Measurements from ENCODE around the gene INS. TPM values are rescaled to one million over a fixed set of nuclear protein-coding genes. Genes with fewer than 3 reads are reported as not detected.

The INS gene
- total and polyA plus RNA-seq, 2 donors (not counting 1 experiment from before 2014, with no cell fraction given): not detected

DNA sequence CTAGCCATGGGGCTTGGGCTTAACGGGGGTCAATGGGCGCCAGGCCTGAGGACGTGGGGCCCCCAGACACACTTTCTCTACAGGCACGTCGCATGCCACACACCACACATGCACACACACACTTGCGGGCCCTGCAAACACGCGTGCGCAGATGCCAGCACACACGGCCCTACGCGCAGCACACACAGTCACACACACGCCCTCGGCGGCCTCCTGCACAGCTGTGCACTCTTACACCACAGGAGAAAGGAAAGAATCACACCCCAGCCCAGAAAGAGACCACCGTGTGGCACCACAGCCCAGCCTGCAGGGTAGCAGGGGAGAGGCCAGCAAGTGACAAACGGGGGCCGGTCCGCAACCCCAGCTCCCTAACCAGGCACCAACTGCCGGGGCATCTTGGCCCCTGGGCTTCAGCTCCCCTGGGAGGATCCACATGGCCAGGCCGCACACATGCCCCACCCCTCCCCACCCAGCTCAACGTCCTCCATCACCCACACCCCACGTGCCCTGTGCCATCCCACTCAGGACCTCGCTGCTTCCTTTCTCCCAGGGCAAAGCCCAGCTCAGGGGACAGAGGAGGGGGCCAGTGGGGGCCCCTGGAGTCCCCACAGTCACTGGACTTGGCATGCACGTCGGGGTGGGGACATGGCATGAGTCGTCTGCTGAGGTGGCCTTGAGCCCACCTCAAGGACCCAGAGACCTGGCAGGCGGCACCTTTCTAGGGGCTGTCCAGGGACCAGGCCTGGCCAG lies 36.9 kb upstream of the INS start:
- peaks cover 0 to 3% (median 0%) of the 10 kb centered on the region in 3 donors for H3K9me3 ChIP-seq (ENCODE audit: control extremely low read depth in 1 of 3, control insufficient read depth in 2 of 3, insufficient read depth in 1 of 3, low read length in 2 of 3)
- no peak overlapping the region for H3K9ac ChIP-seq (ENCODE audit: low read length)
- TF ChIP-seq EZH2 (IDR thresholded peaks at IDR 0.05; ENCODE audit: borderline replicate concordance, insufficient read depth, low read depth, low read length, poor library complexity, severe bottlenecking) (no peak), CTCF (IDR thresholded peaks at IDR 0.05) (no peak)
- peaks cover 0 to 11% (median 2%) of the 10 kb centered on the region in 4 experiments for H3K27me3 ChIP-seq (replicated peaks in 1 of 4; ENCODE audit: control extremely low read depth in 1 of 4, control insufficient read depth in 3 of 4, insufficient read depth in 4 of 4, low read length in 3 of 4)
- 88% methylated on average over 27 of the region's 28 CpGs for WGBS (ENCODE audit: insufficient coverage)
- no peak overlapping the region for H3K4me3 ChIP-seq (ENCODE audit: control extremely low read depth in 1 of 5, extremely low read depth in 1 of 5, insufficient read depth in 1 of 5, low read depth in 2 of 5, low read length in 4 of 5)
- H3K27me3 Mint-ChIP-seq: peaks cover 14% of the 10 kb centered on the region
- H3K4me2 ChIP-seq (replicated peaks; ENCODE audit: low read depth, low read length, poor library complexity, severe bottlenecking): no peak overlapping the region
- intact Hi-C loops (cut with micrococcal nuclease): loop anchor here (1.0 kb wide), 2 partner anchors 101 to 107 kb away; no protein-coding TSS in a partner anchor
- CTCF ChIA-PET: interaction anchor here (0.6 to 7.3 kb wide), 10 partner anchors 11 to 328 kb away, joined by 3 to 95 read pairs (median 4); partner anchors contain the start of genes C11orf21 and TSPAN32
- no peaks in the 10 kb centered on the region for H4K20me1 ChIP-seq (ENCODE audit: control insufficient read depth, insufficient read depth, low read length, poor library complexity, severe bottlenecking)
- H3K9me3 Mint-ChIP-seq (ENCODE audit: insufficient read depth): peaks cover 2% of the 10 kb centered on the region
- H3K4me1 ChIP-seq (ENCODE audit: control insufficient read depth in 2 of 2, insufficient read depth in 2 of 2, low read length in 2 of 2): peaks cover 0 to 15% of the 10 kb centered on the region in 2 donors
- ATAC-seq (ENCODE audit: low read depth): no peak
- H3K36me3 ChIP-seq (replicated peaks in 1 of 2; ENCODE audit: control extremely low read depth in 1 of 2, control insufficient read depth in 1 of 2, extremely low read depth in 1 of 2, insufficient read depth in 2 of 2, low read length in 1 of 2): no peaks in the 10 kb centered on the region
- no peak overlapping the region for H2AFZ ChIP-seq (ENCODE audit: insufficient read depth, low read depth, low read length, poor library complexity, severe bottlenecking)
- H3K4me1 Mint-ChIP-seq: peaks cover 7% of the 10 kb centered on the region
- H3K27ac Mint-ChIP-seq: no peak overlapping the region
- no peaks in the 10 kb centered on the region for H3K79me2 ChIP-seq (ENCODE audit: control insufficient read depth, insufficient read depth, low read length)
- no peak overlapping the region for H3K27ac ChIP-seq (ENCODE audit: low read length in 2 of 2)
- no peak overlapping the region for H3K4me3 Mint-ChIP-seq
- DNase-seq: no peak
- POLR2A ChIA-PET: interaction anchor here (0.6 kb wide), 2 partner anchors 106 to 688 kb away, joined by 3 read pairs; partner anchors contain the start of gene CDKN1C
